Activated gamma-delta T cell treated with anti-CD3 and anti-CD28 coated beads, Interleukin-2, amount 50 U/mL, for 16 hours (primary cell): ENCODE data around the gene RNF151.
"Not testable (repeated sequence)": the region's sequence is repeated elsewhere in the genome, so short reads cannot be mapped to it uniquely, and the experiment has no call there.

Source experiments
- DNase-seq: peaks from one replicate; pipeline ENCODE4 v3.0.0-alpha.2; 2020; ENCODE audit warnings: low read depth

The RNF151 gene

DNA sequence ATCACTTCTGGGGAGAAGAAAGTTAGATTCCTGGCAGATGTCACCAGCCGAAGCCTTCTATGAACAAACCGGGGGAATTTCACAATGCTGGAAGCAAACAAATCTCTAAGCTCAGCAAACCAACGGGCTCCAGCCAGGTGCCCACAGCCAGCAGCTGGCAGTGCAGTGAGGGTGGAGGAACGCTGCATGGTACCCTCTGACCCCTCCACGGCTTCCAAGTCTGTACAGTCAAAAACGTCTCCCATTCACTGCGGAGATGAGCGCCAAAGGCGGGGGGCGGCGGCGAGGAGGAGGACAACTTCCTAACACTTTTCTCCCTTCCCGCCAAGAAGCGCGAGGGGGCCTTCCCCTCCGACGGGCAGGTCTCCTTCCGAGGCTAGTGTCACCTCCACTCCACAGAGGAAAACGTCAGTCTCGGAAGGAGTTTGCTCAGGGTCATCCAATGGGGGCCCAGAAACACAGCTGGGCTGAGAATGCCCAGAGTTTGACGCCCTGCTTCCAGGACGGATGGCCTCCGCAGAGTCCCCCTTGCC is 42.0 kb downstream of the RNF151 start:
- no peak for DNase-seq

DNA sequence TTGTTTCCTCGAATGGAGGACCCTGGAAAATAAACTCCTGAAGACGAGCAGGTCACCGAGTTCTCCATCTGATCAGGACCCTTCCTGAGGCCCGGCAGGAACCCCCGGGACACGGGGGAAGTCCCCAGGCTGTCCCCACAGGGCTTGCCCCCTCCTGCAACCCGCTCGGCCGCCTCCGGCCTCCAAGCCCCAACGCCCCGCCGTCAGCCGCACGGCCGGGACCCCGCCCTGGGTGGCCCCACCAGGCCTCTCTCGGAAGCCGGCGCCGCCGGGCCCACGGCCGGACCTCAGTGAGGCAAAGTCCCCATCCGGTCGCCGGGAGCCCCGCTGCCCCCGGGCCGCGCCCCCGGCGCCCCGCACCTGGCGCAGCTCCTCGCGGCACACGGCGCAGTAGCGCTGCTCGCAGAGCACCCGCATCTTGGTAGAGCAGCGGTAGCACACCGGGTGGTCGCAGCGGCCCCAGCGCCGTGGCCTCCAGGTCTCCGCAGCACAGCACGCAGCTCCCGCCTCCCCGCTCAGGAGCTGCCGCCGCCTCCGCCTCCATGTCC is 42.6 kb downstream of the RNF151 start:
- DNase-seq, result no peak

DNA sequence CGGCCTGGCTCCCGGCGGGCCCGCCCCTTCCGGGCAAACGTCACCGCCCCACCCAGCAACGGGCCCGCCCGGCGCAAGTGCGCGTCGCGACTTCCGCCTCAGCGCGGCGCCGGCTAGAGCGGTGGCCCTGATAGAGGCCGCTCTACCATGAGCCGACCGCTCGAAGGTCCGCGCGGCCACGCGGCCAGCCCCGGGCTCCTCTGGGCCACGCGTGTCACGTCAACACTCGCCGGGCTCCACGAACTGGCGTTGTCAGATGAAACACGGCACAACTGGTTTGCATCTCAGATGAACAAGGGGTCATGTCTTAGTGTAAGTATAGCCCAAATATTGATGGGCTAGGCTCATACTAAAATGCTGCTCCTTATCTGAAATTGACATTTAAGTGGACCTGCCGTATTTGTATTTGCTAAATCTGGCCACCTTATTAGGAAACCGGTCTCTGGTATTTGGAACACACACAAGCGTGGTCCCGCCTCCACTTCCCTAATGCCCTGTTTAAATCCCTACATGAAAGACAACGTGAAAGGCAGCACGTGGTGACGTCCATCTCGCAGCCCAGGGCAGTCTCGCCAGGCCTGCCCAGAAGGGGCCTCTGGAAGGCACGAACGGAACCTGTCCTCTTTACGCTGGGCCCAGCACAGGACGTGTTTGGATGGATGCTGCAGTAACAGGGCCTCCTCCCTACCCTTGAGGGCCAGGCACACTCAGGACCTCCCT is 43.3 kb downstream of the RNF151 start, which contains the start of gene ZNF598:
Gene ZNF598 (minus strand): TSS at position 31 of the 720 bp plus-strand sequence.
- peak; percentile 60 for DNase-seq

DNA sequence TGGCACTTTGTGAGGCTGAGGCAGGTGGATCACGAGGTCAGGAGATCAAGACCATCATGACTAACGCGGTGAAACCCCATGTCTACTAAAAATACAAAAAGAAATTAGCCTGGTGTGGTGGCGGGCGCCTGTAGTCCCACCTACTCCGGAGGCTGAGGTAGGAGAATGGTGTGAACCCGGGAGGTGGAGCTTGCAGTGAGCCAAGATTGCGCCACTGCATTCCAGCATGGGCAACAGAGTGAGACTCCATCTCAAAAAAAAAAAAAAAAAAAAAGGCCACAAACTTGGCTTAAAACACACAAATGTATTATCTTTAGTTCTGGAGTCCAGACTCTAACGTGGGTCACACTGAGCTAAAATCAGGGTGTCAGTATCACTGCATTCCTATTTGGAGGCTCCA is 45.1 kb downstream of the RNF151 start:
- DNase-seq, result not testable (repeated sequence)

DNA sequence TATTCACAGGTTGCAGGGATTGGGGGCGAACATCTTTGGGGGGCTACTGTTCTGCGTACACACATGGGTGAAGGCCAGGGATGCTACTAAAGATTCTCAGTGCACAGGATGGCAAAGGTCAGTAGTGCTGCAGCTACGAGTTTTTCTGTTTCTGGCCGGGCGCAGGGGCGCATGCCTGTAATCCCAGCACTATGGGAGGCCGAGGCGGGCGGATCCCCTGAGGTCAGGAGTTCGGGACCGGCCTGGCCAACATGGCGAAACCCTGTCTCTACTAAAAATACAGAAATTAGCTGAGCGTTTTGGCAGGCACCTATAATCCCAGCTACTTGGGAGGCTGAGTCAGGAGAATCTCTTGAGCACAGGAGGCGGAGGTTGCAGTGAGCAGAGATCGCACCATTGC is 46.9 kb downstream of the RNF151 start:
- DNase-seq, result no peak

DNA sequence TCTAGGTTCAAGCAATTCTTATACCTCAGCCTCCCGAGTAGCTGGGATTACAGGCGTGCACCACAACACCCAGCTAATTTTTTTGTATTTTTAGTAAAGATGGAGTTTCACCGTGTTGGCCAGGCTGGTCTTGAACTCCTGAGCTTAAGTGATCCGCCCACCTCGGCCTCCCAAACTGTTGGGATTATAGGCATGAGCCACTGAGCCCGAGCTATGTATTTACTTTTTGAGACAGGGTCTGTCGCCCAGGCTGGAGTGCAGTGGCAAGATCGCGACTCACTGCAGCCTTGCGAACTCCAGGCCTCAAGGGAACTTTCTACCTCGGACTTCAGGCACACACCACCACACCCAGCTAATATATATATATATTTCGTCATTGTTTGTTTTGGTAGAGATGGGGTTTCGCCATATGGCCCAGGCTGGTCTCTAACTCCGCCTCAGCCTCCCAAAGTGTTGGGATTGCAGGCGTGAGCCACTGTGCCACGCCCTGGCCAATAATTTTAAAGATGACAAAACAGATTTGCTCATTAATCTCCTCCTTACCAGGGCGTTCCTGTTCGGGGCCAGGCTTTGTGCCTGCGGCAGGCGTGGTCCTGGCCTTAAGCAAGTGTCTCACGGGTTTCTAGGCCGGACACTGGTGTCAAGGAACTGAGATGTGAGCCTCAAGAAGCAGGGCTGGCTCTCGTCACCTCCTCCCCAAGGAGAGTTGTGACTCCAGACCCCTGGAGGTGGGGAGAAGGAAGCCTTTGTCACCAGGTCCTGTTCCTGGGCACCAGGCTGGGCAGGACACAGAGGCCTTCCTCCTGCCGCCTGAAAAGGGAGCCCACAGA is 48.7 kb downstream of the RNF151 start:
- DNase-seq, result no peak

DNA sequence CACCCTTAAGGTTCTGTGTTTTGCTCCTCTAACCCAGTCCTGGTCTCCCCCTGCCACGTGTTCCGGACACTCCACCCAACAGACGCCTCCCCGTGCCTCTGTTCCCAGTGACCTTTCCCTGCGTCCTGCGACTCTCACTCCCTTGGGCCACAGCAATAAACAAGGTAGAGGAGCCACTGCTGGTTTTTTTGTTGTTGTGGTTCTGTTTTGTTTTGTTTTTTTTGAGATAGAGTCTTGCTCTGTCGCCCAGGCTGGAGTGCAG is 49.2 kb downstream of the RNF151 start:
- no peak for DNase-seq

DNA sequence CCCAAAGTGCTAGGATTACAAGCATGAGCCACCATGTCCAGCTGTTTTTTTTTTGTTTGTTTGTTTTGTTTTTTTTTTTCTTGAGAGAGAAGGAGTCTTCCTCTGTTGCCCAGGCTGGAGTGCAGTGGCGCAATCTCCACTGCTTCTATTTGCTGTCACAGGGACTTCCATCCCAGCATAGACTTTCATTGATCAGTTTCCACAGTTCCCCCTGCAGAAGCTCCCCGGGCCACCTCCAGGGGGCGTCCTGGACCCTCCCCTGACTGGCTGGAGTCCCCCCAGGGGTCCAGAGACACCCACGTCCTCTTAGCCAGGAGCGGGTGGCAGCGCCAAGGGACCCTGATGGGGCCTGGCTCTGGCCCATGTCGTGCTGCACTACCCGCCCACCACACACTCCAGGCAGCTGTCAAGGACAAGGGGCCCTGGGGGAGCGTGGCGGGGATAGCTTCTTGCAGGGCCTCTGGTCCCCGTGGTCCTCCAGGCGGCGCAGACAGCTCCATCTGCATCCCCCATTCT is 49.8 kb downstream of the RNF151 start:
- no peak for DNase-seq
